GM19328 (cell line): ENCODE data around the gene SLC35A2.
"Not testable (repeated sequence)": the region's sequence is repeated elsewhere in the genome, so short reads cannot be mapped to it uniquely, and the experiment has no call there.

ENCODE experiments used
- ATAC-seq: cut with Tn5 transposase; IDR thresholded peaks from one replicate; pipeline ENCODE4 v1.9.1; 2021; ENCODE audit warnings: mild to moderate bottlenecking, moderate library complexity; ENCODE audit not compliant: unreplicated experiment

SLC35A2 gene

GRCh38 chrX:48854121-48854804 lies 57.2 kb downstream of the SLC35A2 start:
- not testable (repeated sequence) for ATAC-seq

GRCh38 chrX:48853494-48853893 lies 58.0 kb downstream of the SLC35A2 start:
- ATAC-seq = not testable (repeated sequence)
